Stimulated activated CD4-positive, alpha-beta T cell treated with anti-CD3 and anti-CD28 coated beads, Interleukin-12 subunit alpha, Interleukin-12 subunit beta, amount 100 ng/mL, for 24 hours (primary cell): Measurements from ENCODE around the gene SLC30A3.

Experiments
- DNase-seq, 2 experiments: peaks; one replicate each; pipeline ENCODE4 v3.0.0-alpha.2; 2020; ENCODE audit warnings: low read depth in 2 of 2

SLC30A3 gene

DNA sequence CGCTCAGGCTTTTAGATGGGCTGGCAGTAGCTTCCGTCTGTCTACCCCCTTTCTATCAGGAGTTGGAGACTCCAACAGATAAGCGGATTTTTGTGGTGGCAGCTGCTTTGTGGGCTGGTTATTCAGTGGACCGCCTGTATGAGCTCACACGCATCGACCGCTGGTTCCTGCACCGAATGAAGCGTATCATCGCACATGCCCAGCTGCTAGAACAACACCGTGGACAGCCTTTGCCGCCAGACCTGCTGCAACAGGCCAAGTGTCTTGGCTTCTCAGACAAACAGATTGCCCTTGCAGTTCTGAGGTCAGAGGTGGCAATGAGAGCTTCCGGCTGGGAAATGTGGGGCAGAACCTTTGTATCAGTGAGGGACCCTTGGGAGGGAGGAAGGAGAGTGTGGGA is 30.9 kb downstream of the SLC30A3 start:
- DNase-seq, result no peak

DNA sequence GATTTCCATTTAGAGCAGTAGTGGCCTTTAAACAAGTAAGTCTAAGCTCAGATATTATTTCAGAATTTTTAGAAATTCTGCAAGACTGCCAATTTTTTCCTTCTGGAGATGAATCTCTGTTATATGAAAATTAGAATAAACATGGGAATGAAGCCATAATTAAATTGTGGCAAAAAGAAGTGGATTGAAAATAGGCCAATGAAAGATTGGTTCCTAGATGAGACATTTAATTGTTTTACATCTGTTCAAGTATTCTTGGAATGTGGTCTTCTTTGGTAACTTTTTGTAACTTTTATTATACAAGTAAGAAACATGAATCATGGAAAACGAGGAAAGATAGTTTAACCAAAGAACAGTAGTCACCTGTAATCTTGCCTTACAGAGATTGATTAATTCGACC is 35.3 kb downstream of the SLC30A3 start:
- no peak for DNase-seq

DNA sequence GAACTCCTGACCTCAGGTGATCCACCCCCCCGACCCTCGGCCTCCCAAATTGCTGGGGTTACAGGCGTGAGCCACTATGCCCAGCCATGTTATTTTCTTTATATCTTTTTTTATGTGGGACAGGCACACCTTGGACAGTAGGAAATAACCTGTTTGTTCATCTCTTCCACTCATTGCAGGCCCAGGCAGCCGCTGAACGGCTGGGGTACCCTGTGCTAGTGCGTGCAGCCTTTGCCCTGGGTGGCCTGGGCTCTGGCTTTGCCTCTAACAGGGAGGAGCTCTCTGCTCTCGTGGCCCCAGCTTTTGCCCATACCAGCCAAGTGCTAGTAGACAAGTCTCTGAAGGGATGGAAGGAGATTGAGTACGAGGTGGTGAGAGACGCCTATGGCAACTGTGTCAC is 37.3 kb downstream of the SLC30A3 start:
- DNase-seq, result no peak

DNA sequence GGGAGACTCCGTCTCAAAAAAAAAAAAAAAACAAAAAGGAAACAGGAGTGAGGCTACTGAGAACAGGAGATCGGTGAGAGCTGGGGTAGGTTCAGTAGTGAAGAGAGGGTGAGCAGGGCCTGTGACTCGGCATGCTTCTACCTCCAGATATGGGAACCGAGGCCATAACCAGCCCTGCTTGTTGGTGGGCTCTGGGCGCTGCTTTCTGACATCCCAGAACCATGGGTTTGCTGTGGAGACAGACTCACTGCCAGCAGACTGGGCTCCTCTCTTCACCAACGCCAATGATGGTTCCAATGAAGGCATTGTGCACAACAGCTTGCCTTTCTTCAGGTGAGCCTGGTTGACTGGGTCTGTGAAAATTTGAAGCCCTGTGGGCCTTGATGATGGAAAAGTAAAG is 39.4 kb downstream of the SLC30A3 start:
- DNase-seq, result no peak

DNA sequence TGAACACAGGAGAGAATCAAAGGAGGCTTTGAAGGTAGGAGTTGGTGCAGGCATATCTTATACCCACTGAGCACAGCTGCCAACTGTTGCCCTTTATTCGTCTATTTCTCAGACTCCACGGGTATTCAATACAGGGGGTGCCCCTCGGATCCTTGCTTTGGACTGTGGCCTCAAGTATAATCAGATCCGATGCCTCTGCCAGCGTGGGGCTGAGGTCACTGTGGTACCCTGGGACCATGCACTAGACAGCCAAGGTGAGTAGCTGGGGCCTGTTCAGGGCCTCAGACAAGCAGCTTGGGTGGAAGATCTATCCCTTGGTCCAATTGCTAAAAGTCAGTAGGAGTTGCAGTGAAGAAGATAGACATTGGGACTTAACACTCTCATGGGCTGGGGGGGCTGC is 40.4 kb downstream of the SLC30A3 start:
- no peak for DNase-seq

DNA sequence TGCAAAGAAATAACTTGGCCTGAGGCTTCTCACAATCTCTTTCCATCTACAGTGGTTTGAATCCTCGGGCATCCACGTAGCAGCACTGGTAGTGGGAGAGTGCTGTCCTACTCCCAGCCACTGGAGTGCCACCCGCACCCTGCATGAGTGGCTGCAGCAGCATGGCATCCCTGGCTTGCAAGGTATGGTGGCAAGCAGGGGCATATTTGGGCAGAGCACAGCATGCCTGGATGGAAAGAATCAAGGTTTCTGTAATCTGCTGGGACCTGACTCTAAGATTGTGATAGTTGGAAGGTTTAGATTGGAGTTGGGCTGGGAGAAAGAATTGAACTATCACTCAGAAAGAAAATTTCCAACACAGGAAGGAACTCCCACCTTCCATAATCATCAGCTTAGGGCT is 41.7 kb downstream of the SLC30A3 start:
- no peak for DNase-seq

DNA sequence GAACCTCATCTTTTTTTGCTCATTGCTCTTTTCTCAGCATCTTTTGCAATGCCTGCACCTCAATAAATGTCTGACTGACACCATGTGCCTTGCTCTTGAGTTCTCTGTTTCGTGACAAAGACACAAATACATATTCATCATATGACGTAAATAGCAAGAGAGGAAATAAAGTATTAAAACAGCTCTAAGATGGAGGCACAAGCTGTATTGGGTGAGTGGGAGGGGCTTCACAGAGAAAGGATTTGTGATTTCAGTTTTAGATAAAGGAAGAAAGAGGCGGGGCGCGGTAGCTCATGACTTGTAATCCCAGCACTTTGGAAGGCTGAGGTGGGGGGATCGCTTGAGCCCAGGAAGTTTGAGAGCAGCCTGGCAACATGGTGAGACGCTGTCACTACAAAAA is 42.8 kb downstream of the SLC30A3 start:
- no peak for DNase-seq

DNA sequence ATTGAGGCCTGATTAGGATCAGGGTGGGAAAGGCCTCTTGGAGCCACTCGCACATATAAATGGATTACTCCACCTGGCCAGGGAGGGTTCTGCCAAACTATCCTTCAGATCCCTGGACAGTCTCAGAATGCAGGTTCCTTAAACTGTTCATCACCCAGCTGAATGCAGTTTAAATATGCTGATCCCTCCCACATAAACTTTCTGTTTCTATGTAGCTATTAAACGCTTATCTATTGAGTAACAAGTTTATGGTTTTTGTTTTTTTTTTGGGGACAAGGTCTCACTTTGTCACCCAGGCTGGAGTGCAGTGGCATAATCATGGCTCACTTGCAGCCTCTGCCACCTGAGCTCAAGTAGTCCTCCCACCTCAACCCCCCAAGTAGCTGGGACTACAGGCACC is 43.8 kb downstream of the SLC30A3 start:
- no peak for DNase-seq

DNA sequence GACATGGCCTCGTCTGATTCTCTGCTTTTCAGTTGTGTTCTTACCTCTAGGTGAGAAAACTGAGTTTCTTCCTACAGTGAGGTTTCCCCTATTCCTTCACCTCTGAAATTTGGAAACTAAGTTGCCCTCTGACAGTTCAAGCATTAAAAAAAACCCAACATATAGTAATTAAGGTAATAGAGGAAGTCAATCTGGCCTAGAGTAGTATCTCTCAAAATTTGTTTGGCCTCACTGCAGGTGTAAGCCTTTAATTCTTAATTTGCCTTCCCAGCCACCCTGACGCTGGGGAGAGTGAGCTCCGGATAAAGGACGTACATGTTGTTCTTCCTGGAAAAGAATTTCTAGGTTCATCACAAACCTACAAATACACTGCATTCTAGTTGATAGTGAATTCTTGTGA is 44.2 kb downstream of the SLC30A3 start:
- DNase-seq, result no peak

DNA sequence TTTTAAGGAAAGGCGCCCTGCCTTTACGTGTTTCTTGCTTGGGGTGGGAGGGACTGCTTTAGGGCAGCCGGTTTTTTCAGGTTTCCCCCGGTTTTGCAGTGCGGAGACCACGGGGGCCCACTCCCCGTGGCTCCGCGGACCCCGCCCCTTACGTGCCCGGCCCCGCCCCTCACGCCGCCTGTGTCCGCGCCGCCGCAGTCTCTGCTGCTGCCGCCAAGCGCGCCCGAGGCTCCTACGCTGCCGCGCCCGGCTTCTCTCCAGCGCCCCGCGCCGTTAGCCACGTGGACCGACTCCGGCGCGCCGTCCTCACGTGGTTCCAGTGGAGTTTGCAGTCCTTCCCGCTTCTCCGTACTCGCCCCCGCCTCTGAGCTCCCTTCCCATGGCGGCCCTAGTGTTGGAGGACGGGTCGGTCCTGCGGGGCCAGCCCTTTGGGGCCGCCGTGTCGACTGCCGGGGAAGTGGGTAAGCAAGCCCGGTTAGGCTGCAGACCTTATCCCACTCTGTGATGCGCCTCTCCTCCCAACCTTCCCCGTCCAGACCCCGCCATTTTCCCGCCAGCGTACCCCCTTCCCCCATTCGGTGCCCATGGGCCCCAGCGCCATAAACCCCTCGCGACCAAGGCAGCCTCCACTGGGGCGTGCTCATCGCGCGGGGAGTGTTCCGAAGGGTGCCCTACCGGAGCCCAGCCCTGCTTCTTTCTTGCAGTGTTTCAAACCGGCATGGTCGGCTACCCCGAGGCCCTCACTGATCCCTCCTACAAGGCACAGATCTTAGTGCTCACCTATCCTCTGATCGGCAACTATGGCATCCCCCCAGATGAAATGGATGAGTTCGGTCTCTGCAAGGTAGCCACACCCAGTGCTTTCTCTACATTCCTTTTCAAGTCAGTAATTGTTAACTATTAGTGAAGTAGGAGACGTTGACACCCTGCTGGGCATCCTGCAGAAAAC is 45.4 kb downstream of the SLC30A3 start, which contains the start of gene CAD:
TSS of gene CAD (plus strand) at position 197 of the 949 bp plus-strand sequence. CDS start at position 380, 183 bp downstream.
- DNase-seq, result peak; percentile 78 to 86

DNA sequence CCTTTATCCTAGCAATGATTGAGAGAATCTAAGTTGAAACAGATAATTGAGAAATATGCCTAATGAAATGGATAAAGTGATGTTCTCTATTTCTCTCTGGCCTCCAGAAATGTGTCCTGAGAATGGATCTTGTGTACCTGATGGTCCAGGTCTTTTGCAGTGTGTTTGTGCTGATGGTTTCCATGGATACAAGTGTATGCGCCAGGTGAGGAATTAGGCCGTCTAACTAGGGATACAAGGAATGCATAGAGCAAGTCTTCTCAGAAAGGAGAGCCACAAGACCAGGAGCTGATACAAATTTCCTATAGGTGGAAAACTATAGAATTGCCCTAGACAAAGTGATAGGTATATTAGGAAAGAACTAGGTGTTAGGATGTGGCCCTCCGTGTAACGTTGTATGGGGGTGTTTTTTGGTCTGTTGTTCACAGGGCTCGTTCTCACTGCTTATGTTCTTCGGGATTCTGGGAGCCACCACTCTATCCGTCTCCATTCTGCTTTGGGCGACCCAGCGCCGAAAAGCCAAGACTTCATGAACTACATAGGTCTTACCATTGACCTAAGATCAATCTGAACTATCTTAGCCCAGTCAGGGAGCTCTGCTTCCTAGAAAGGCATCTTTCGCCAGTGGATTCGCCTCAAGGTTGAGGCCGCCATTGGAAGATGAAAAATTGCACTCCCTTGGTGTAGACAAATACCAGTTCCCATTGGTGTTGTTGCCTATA is 46.3 kb downstream of the SLC30A3 start:
- DNase-seq, result no peak

DNA sequence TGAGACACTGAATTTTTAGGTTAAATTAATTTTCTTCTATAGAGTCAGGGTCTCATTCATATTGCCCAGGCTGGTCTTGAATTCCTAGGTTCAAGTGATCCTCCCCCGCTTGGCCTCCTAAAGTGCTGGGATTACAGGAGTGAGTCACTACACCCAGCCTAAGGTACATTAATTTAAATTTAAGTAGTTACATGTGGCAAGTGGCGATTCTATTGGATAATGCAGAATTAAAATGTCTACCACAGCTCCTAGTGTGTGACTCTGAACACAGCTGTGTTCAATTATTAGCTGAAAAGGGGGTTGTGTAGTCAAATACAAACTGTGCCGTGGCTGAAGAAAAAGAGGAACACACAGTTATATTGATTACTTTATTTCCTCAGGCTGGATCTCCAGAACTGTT is 47.9 kb downstream of the SLC30A3 start:
- no peak for DNase-seq

DNA sequence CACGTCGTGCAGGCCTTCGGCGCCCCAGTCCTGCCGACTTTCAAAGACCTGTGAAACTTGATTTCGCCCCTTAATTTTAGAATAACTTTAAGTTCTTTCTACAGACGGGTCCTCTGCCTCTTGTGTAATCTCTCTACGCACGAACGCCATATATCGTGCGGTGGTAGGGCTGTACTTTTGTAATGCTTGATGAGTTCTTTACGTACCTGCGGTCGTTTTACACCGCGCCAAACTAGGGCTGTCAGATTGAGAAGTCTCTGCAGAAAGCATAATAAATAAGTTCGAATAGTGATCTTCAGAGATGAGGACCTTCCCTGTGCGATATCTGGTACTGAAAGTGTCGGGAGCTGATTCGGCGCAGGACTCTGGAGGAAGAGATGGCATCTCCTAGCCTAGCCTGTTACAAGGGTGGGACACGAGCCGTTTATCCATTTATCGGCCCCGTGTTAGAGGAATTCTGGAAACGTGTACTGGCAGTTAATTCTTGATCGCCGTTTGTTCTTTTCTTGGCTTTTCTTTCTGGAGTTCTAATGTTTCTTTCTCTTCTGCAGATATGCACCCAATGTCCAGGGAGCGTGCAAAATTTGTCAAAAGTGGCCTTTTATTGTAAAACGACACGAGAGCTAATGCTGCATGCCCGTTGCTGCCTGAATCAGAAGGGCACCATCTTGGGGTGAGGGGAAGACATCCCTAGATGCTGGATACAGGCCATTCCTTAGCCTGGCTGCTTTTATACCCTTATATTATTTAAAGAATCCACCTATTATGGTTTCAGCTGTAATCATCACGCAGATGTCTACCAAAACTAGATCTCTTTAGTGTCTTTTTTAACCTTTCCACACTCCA is 50.0 kb downstream of the SLC30A3 start:
- no peak for DNase-seq

DNA sequence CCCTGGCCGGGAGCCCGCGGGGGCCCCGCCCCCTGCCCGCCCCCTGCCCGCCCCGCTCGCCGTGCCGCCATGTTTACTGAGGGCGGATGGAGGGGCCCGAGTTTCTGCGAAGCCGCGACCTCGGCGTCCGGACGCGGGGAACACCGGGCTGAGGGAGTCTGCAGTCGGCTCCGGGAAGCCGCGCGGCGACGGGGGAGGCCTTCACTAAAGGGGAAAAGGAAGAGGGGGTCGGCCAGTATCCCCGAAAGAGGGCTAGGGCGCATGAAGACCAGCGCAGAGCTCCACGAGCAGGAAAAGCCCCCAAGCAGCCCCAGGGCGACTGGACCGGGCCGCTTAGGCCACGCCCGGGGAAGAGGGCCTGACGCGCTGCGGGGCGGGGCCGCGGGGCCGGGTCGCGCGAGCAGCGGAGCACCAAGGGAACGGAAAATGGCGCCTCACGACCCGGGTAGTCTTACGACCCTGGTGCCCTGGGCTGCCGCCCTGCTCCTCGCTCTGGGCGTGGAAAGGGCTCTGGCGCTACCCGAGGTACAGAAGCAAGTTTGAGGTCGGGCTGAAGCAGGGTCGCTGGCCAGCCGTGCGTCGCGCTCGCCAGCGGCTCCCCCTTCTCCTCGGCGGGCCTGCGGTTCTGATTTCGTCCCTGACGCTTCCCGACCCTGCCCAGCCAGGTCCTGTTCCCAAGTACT is 50.8 kb downstream of the SLC30A3 start, which contains the start of the genes ATRAID and SLC5A6:
TSS of gene ATRAID (plus strand) at position 99 of the 683 bp plus-strand sequence. CDS start at position 427, 328 bp downstream.
TSS of gene SLC5A6 (minus strand) at position 326 of the 683 bp plus-strand sequence. CDS start 4,618 bp downstream, outside the sequence.
- peak; percentile 78 to 82 for DNase-seq

DNA sequence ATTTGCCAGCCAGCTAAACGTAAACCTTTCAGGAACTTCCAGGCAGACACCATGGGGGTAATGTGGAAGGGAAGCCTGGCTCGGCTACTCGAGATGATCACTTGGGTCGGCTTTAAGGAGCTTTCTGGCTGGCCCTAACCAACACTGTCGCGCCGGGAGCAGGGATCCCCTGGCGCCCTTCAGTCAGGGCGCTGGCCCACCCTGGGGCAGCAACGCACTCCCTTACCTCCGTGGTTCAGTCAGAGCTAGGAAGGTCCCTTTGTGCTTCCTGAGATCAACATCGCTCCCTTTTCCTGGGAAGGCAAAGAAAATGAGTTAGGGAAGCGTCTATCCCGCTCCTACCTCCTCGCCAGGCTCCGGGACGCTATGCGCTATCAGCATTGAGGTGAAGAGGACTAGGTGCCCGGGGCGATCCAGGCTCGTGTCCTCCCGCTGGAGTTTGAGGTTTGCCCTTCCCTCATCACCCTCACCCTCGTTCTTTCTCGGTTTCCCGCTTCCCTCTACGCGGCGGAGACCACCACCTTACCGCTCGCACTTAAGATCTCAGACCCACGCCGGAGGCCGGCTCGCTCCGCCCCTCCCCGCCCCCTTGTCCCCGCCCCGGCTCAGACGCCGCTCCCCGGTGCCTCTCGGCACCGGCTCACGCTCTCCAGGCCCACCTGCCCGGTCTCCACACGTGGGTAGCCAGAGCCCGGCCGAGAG is 51.5 kb downstream of the SLC30A3 start:
- DNase-seq, result no peak

DNA sequence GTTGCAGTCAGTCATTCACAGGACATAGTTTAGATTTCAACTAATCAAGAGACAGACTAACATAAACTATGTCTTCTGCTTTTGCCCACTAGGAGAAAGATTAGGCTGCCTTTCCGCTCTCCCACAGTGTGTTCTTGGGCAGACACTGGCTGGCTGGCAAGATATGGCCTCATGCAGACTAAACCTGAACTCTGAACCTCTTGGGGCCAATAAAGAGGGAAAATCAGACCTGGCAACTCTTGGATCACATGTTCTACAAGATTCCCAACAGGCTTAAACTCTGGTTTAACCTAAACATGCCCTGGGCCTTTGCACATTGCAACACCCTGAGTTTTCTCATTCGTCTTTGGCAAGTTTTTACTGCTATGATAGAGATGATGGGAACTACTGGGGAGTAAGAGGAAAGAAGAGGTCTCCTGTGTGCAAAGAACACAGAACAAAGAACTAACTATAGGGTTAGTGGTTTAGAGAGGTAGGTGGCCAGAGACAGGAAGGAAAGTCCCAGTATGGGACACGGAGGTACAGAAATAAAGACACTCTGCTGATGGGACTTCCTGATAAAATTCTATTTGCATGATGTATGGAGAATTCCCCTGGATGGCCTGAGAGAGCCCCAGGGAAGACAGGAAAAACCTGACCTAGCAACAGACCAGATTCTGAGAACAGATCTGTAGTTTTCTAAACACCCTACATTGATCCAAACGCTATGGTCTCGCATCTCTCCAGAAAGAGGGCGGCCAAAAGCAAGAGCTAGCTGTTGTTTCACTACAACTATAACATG is 53.0 kb downstream of the SLC30A3 start:
- DNase-seq, result no peak

DNA sequence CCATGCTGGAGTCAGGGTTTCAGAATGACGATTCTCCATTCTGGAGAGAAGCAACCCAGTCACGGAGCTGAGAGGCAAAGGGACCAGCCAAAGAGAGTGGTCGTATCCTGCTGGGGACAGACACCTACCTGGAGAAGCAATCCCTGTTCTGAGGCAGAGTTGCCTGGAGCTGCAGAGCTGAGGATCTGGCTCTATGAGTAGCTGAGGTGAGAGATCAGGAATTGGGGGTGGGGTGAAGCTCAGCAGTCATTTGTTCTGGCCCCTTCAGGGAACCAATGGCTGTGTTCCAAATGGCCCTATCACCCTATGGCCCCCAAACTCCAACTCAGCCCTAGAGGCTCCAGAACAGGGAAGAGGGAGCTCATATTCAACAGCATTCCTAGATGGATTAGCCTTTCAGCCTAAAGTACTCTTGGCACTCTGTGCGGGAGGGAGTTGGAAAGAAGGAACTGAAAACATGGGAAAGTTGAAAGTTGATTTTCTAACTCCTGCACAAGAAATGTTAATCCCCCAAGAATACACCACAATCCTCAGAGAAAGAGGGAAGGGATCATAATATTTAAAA is 54.3 kb downstream of the SLC30A3 start:
- DNase-seq, result no peak

DNA sequence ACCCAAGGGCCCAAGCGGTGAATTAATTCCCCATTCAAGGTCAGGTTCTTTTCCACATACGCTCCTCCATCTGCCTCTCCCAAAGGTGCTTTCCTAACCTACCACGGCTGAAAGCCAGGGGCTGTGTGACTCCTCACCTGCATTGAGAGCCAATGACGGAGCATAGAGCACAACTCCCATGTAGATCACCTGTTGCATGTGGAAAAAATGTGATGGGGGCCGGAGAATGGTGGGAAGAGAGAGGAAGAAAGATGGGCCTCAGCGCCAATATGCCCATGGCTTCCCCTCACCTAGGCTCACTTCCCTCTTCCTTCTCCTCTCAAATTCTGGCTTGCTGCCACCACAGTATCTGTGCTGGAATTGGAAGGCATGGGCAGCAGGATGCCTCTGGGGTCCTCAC is 56.5 kb downstream of the SLC30A3 start:
- no peak for DNase-seq

DNA sequence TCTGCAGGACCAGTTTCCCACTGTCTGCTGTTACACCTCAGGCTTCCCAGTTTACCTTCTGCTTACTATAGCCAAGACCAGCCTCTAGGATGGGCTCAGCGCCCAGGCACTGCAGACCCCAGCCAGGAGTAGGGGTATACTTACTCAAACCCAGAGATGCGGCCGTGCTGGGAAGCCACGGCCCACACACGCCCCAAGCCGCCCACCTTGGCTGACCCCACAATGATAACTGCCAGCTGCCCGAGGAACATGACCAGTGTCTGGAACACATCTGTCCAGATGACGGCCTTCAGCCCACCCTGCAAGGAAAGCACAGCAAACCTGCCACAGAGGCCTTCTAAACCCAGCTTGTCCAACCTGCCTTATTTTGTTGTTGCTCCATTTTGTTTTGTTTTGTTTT is 57.6 kb downstream of the SLC30A3 start:
- DNase-seq, result no peak
